Gastroesophageal sphincter (tissue), 3 donors: ENCODE data around the gene ANKMY2.

Source experiments
- EP300 ChIP-seq: sonication (generic); formaldehyde crosslinking; IDR thresholded peaks from one replicate; pipeline ENCODE4 v1.6.1; 2017; ENCODE audit warnings: antibody characterized with exemption, mild to moderate bottlenecking
- POLR2AphosphoS5 ChIP-seq: sonication (generic); formaldehyde crosslinking; IDR thresholded peaks from one replicate; pipeline ENCODE4 v1.6.1; 2017; ENCODE audit warnings: antibody characterized with exemption
- TF ChIP-seq, protein P1 (sequence below), 4 experiments: fragments of 200-600 bp in 2 of 4; fragments of 450-650 bp in 2 of 4; sonication (generic) in 1 of 4; IDR thresholded peaks; one replicate each; pipeline ENCODE4 v1.5.1; 2017 to 2019; ENCODE audit warnings: antibody characterized with exemption in 4 of 4, mild to moderate bottlenecking in 2 of 4, moderate library complexity in 2 of 4

DNA sequence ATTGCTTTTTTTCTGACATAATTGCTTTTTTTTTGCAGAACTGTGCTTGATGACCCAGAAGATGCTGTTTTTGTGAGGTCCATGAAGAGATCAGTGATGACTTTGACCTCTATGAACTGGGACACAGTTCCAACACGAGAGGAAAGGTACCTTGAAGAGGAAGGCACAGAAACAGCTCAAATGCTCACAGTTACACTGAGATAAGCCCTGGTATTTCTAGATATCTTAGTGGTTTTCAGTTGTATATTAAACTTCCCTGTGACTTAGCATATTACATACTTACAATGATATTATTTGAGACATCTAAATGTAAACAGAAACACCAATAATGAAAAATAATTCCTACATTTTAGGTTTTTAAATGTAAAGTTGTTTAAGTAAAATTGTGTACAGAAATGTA lies 64.3 kb downstream of the ANKMY2 start:
- TF ChIP-seq, protein P1, sequence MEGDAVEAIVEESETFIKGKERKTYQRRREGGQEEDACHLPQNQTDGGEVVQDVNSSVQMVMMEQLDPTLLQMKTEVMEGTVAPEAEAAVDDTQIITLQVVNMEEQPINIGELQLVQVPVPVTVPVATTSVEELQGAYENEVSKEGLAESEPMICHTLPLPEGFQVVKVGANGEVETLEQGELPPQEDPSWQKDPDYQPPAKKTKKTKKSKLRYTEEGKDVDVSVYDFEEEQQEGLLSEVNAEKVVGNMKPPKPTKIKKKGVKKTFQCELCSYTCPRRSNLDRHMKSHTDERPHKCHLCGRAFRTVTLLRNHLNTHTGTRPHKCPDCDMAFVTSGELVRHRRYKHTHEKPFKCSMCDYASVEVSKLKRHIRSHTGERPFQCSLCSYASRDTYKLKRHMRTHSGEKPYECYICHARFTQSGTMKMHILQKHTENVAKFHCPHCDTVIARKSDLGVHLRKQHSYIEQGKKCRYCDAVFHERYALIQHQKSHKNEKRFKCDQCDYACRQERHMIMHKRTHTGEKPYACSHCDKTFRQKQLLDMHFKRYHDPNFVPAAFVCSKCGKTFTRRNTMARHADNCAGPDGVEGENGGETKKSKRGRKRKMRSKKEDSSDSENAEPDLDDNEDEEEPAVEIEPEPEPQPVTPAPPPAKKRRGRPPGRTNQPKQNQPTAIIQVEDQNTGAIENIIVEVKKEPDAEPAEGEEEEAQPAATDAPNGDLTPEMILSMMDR (IDR thresholded peaks at IDR 0.05), result no peak
- TF ChIP-seq POLR2AphosphoS5 (no peak), EP300 (no peak)
